Body of pancreas (tissue), 4 donors: ENCODE data around the gene SETBP1. TPM values are rescaled to one million over a fixed set of nuclear protein-coding genes. Genes with fewer than 3 reads are reported as not detected.

ENCODE experiments used
- ATAC-seq: fragments of 150-250 bp; one replicate; pipeline ENCODE4 v1.9.1; 2016
- DNase-seq, 4 donors: peaks; one replicate each; pipeline ENCODE4 v3.0.0-alpha.2; 2019
- H3K27ac ChIP-seq, 4 donors: fragments of 200-600 bp; sonication (generic); 1 replicate in 3 of 4; 2 replicates in 1 of 4; pipeline versions ENCODE4 v1.5.1 to v1.6.1; 2016 to 2019; ENCODE audit warnings: mild to moderate bottlenecking in 1 of 4, mixed read lengths in 1 of 4, moderate library complexity in 1 of 4
- H3K27me3 ChIP-seq, 2 donors: fragments of 200-600 bp; sonication (generic); one replicate each; pipeline ENCODE4 v1.6.0; 2016; ENCODE audit warnings: mild to moderate bottlenecking in 1 of 2
- H3K36me3 ChIP-seq, 2 donors: fragments of 200-600 bp; sonication (generic); replicated peaks in 1 of 2; 2 replicates each; pipeline ENCODE4 v1.5.1; 2016; ENCODE audit warnings: low read depth in 2 of 2; ENCODE audit not compliant: insufficient read depth in 1 of 2
- H3K4me1 ChIP-seq: fragments of 200-600 bp; sonication (generic); one replicate; pipeline ENCODE4 v1.6.0; 2016
- H3K4me3 ChIP-seq, 2 donors: fragments of 200-600 bp; sonication (generic); 1 replicate in 1 of 2; 2 replicates in 1 of 2; pipeline ENCODE4 v1.5.1; 2016 to 2019
- H3K9me3 ChIP-seq, 3 donors: fragments of 200-600 bp; sonication (generic); 1 replicate in 2 of 3; 2 replicates in 1 of 3; pipeline ENCODE4 v1.5.1; 2016
- CTCF ChIP-seq, 7 experiments: fragments of 450-650 bp in 4 of 7; fragments of 200-600 bp in 3 of 7; sonication (generic) in 3 of 7; IDR thresholded peaks; one replicate each; pipeline ENCODE4 v1.5.1; 2016 to 2019; ENCODE audit warnings: antibody characterized with exemption in 7 of 7
- POLR2A ChIP-seq, 3 donors: fragments of 450-650 bp; IDR thresholded peaks; one replicate each; pipeline ENCODE4 v1.6.1; 2016; ENCODE audit warnings: antibody characterized with exemption in 3 of 3, mild to moderate bottlenecking in 2 of 3
- WGBS, 2 donors: methylation state at CpG; one replicate each; pipeline ENCODE4 v1.1.5; 2017; 5-methylcytosine and 5-hydroxymethylcytosine counted together
- intact Hi-C: fragments of 100-400 bp; cut with DNase I; formaldehyde crosslinking; loops from one replicate; pipeline ENCODE4 v1.15.1; 2023
- total RNA-seq, 2 donors: library from RNA; depleted of rRNA; stranded (reverse); fragments of >200 nt; gene quantifications; one replicate each; pipeline ENCODE4 v1.1.0, GENCODE V29; 2016

The SETBP1 gene
- total RNA-seq, 2 donors from 2014 or later: 23.6 to 37.2 TPM

GRCh38 chr18:44823286-44823685, 142.6 kb downstream of the SETBP1 start:
- Histone ChIP-seq H3K4me1 (peaks cover 76% of the 10 kb centered on the region), H3K27ac (peak overlapping the region in 3 of 4 donors; percentile 36 to 80 (median 69)), H3K9me3 (no peaks in the 10 kb centered on the region), H3K36me3 (no peaks in the 10 kb centered on the region), H3K27me3 (no peaks in the 10 kb centered on the region), H3K4me3 (no peak overlapping the region)
- intact Hi-C loops: no loop called here
- WGBS, 2 donors: 47 to 72% methylated on average over 3 of the region's 3 CpGs
- TF ChIP-seq POLR2A (IDR thresholded peaks at IDR 0.05): no peak
- DNase-seq: no peak
- peak; percentile 33 for ATAC-seq

- H3K27me3 ChIP-seq: no peaks in the 10 kb centered on the region
- ATAC-seq (no peak), DNase-seq (no peak)
- no peak overlapping the region for H3K4me3 ChIP-seq
- H3K4me1 ChIP-seq: peaks cover 75% of the 10 kb centered on the region
- no peaks in the 10 kb centered on the region for H3K9me3 ChIP-seq
- intact Hi-C loops: no loop called here
- H3K27ac ChIP-seq: peak overlapping the region in 3 of 4 donors; percentile 36 to 80 (median 69)
- no peaks in the 10 kb centered on the region for H3K36me3 ChIP-seq
- TF ChIP-seq POLR2A (IDR thresholded peaks at IDR 0.05) (no peak), CTCF (IDR thresholded peaks at IDR 0.05) (no peak)
Observed at GRCh38 chr18:44823782-44824181, 143.1 kb downstream of the SETBP1 start.

- DNase-seq (no peak), ATAC-seq (no peak)
- Histone ChIP-seq H3K27me3 (no peaks in the 10 kb centered on the region), H3K9me3 (no peaks in the 10 kb centered on the region), H3K4me3 (no peak overlapping the region), H3K4me1 (peaks cover 68% of the 10 kb centered on the region), H3K36me3 (no peaks in the 10 kb centered on the region), H3K27ac (no peak overlapping the region)
- intact Hi-C loops: no loop called here
- 78 to 79% methylated on average over 2 of the region's 2 CpGs for whole genome bisulfite sequencing, 2 donors
- TF ChIP-seq POLR2A (IDR thresholded peaks at IDR 0.05): no peak
Observed at GRCh38 chr18:44824884-44825283, 144.2 kb downstream of the SETBP1 start.

- no peaks in the 10 kb centered on the region for H3K27me3 ChIP-seq
- no peak for TF ChIP-seq CTCF (IDR thresholded peaks at IDR 0.05)
- TF ChIP-seq POLR2A (IDR thresholded peaks at IDR 0.05): no peak
- ATAC-seq (peak; percentile 76), DNase-seq (peak; percentile 76 to 89 (median 88))
- H3K36me3 ChIP-seq: no peaks in the 10 kb centered on the region
- H3K27ac ChIP-seq: peak overlapping the region; percentile 9 to 84 (median 74)
- peaks cover 53% of the 10 kb centered on the region for H3K4me1 ChIP-seq
- 20% methylated on average over 5 of the region's 5 CpGs for WGBS, 2 donors
- intact Hi-C loops: no loop called here
- no peaks in the 10 kb centered on the region for H3K9me3 ChIP-seq
- no peak overlapping the region for H3K4me3 ChIP-seq
Observed at GRCh38 chr18:44826418-44827259, 146.0 kb downstream of the SETBP1 start.

GRCh38 chr18:44828080-44828479, 147.4 kb downstream of the SETBP1 start:
- DNase-seq (peak in 2 of 4 donors; percentile 35 to 38), ATAC-seq (peak; percentile 33)
- WGBS, 2 donors: 36 to 41% methylated on average over 3 of the region's 3 CpGs
- H3K36me3 ChIP-seq: no peaks in the 10 kb centered on the region
- TF ChIP-seq POLR2A (IDR thresholded peaks at IDR 0.05) (no peak), CTCF (IDR thresholded peaks at IDR 0.05) (no peak)
- no peak overlapping the region for H3K27ac ChIP-seq
- H3K27me3 ChIP-seq: no peaks in the 10 kb centered on the region
- no peak overlapping the region for H3K4me3 ChIP-seq
- H3K9me3 ChIP-seq: no peaks in the 10 kb centered on the region
- intact Hi-C loops: no loop called here
- peaks cover 45% of the 10 kb centered on the region for H3K4me1 ChIP-seq
